ENCODE results near the gene ATP6V1D.

DNA sequence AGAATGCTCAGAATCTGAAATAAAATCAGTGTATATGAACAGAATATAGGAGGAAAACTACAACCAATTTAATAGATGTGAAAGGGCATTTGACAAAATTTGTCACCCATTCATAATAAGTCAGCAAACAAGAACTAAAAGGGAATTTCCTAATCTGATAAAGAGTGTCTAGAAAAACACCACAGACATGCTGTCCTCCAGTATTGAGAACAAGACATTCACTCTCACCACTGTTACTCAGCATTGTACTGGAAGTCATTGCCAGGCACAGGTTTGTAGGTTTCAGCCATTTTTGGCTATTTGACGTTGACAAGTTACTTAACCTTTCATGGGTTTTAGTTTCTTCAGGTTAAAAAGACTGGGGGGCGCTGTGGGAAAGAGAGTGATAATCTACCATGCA, 13.7 kb upstream of the ATP6V1D start:
- TF ChIP-seq CTCF (IDR thresholded peaks at IDR 0.05; ENCODE audit: low read depth, low read length, poor library complexity, severe bottlenecking) = no peak
- TF ChIP-seq EZH2phosphoT487 (IDR thresholded peaks at IDR 0.05; ENCODE audit: borderline replicate concordance, low read length) = no peak

Measured in DOHH2 (cell line).